H9 (cell line): ENCODE data around the gene PASK. TPM values are rescaled to one million over a fixed set of nuclear protein-coding genes. Genes with fewer than 3 reads are reported as not detected.

Experiments
- DNase-seq: peaks from one replicate; pipeline ENCODE4 v3.0.0-alpha.2; 2017
- H2AFZ ChIP-seq: one replicate; pipeline ENCODE4 v1.6.1; 2013; ENCODE audit warnings: mild to moderate bottlenecking, low read length, control low read depth, moderate library complexity
- H2AK5ac ChIP-seq: 2 replicates; pipeline ENCODE4 v1.6.1; 2013; ENCODE audit warnings: low read length, control low read depth, mixed read lengths; ENCODE audit not compliant: insufficient read length
- H2BK120ac ChIP-seq: one replicate; pipeline ENCODE4 v1.6.1; 2013; ENCODE audit warnings: low read depth, mild to moderate bottlenecking, low read length, control low read depth, inconsistent platforms; ENCODE audit not compliant: poor library complexity, severe bottlenecking
- H2BK12ac ChIP-seq: 2 replicates; pipeline ENCODE4 v1.6.1; 2013; ENCODE audit warnings: low read length, control low read depth, mixed read lengths, low read depth; ENCODE audit not compliant: insufficient read length
- H2BK15ac ChIP-seq: 2 replicates; pipeline ENCODE4 v1.6.1; 2013; ENCODE audit warnings: low read depth, low read length, control low read depth
- H2BK20ac ChIP-seq: one replicate; pipeline ENCODE4 v1.6.1; 2013; ENCODE audit warnings: low read depth, mild to moderate bottlenecking, low read length, control low read depth, inconsistent platforms; ENCODE audit not compliant: poor library complexity, severe bottlenecking
- H2BK5ac ChIP-seq: 2 replicates; pipeline ENCODE4 v1.6.1; 2013; ENCODE audit warnings: low read length, control low read depth, mixed read lengths; ENCODE audit not compliant: insufficient read length
- H3K14ac ChIP-seq: 2 replicates; pipeline ENCODE4 v1.6.1; 2013; ENCODE audit warnings: low read length, control low read depth; ENCODE audit not compliant: insufficient read depth
- H3K18ac ChIP-seq: 2 replicates; pipeline ENCODE4 v1.6.1; 2013; ENCODE audit warnings: low read depth, mild to moderate bottlenecking, mixed read lengths, low read length, control low read depth; ENCODE audit not compliant: insufficient read length
- H3K23ac ChIP-seq: 2 replicates; pipeline ENCODE4 v1.6.1; 2013; ENCODE audit warnings: low read length, control low read depth, mixed read lengths, low read depth; ENCODE audit not compliant: insufficient read length
- H3K23me2 ChIP-seq: 2 replicates; pipeline ENCODE4 v1.6.1; 2013; ENCODE audit warnings: low read depth, mild to moderate bottlenecking, mixed read lengths, low read length, control low read depth; ENCODE audit not compliant: insufficient read length, poor library complexity, severe bottlenecking
- H3K27ac ChIP-seq: 2 replicates; pipeline ENCODE4 v1.5.1; 2013; ENCODE audit warnings: low read length, control low read depth, mixed read lengths, low read depth; ENCODE audit not compliant: insufficient read length
- H3K27me3 ChIP-seq: 2 replicates; pipeline ENCODE4 v1.6.1; 2013; ENCODE audit warnings: low read length, control low read depth, inconsistent platforms; ENCODE audit not compliant: insufficient read depth
- H3K4ac ChIP-seq: 2 replicates; pipeline ENCODE4 v1.6.1; 2013; ENCODE audit warnings: low read depth, mild to moderate bottlenecking, control low read depth, inconsistent platforms, low read length, moderate library complexity
- H3K4me1 ChIP-seq: 2 replicates; pipeline ENCODE4 v1.6.1; 2013; ENCODE audit warnings: low read length, control low read depth, inconsistent platforms; ENCODE audit not compliant: insufficient read depth
- H3K4me2 ChIP-seq: 2 replicates; pipeline ENCODE4 v1.6.1; 2013; ENCODE audit warnings: low read length, control low read depth, mixed read lengths; ENCODE audit not compliant: insufficient read length, insufficient read depth
- H3K56ac ChIP-seq: 2 replicates; pipeline ENCODE4 v1.6.1; 2013; ENCODE audit warnings: low read depth, mild to moderate bottlenecking, mixed read lengths, low read length, control low read depth; ENCODE audit not compliant: insufficient read length
- H3K79me1 ChIP-seq: 2 replicates; pipeline ENCODE4 v1.6.1; 2013; ENCODE audit warnings: low read depth, mild to moderate bottlenecking, moderate library complexity, low read length, control low read depth, inconsistent platforms; ENCODE audit not compliant: insufficient read depth, poor library complexity, severe bottlenecking
- H3K79me2 ChIP-seq: 2 replicates; pipeline ENCODE4 v1.6.1; 2013; ENCODE audit warnings: low read length, control low read depth, inconsistent platforms; ENCODE audit not compliant: insufficient read depth
- H3K9ac ChIP-seq: 2 replicates; pipeline ENCODE4 v1.6.1; 2013; ENCODE audit warnings: low read length, control low read depth, mixed read lengths; ENCODE audit not compliant: insufficient read length; ENCODE audit errors: extremely low read depth
- H3K9me3 ChIP-seq: one replicate; pipeline ENCODE4 v1.6.1; 2013; ENCODE audit warnings: low read depth, low read length, inconsistent platforms; ENCODE audit not compliant: control insufficient read depth
- H3T11ph ChIP-seq: one replicate; pipeline ENCODE4 v1.6.1; 2013; ENCODE audit warnings: mild to moderate bottlenecking, low read length, control low read depth, inconsistent platforms
- H4K20me1 ChIP-seq: one replicate; pipeline ENCODE4 v1.6.1; 2013; ENCODE audit not compliant: control insufficient read depth, insufficient read length, insufficient read depth
- H4K5ac ChIP-seq: 2 replicates; pipeline ENCODE4 v1.6.1; 2013; ENCODE audit warnings: low read depth, mild to moderate bottlenecking, mixed read lengths, low read length, control low read depth; ENCODE audit not compliant: insufficient read length
- H4K8ac ChIP-seq: replicated peaks from 2 replicates; pipeline ENCODE4 v1.6.1; 2013; ENCODE audit warnings: low read length, control low read depth, mixed read lengths, low read depth; ENCODE audit not compliant: insufficient read length
- H4K91ac ChIP-seq: 2 replicates; pipeline ENCODE4 v1.6.1; 2013; ENCODE audit warnings: low read depth, mild to moderate bottlenecking, moderate library complexity, mixed read lengths, low read length, control low read depth; ENCODE audit not compliant: insufficient read length
- H3K27ac Mint-ChIP-seq, 3 experiments: 2 replicates in 2 of 3; 3 replicates in 1 of 3; pipeline ENCODE4 v1.8.0; 2020 to 2021; ENCODE audit warnings: mixed read lengths in 3 of 3, mild to moderate bottlenecking in 1 of 3, moderate library complexity in 1 of 3
- H3K27me3 Mint-ChIP-seq: 2 replicates; pipeline ENCODE4 v1.8.0; 2021; ENCODE audit warnings: low read depth, mild to moderate bottlenecking, moderate library complexity, mixed read lengths
- H3K36me3 Mint-ChIP-seq, 3 experiments: 2 replicates in 2 of 3; 3 replicates in 1 of 3; pipeline ENCODE4 v1.8.0; 2020 to 2021; ENCODE audit warnings: low read depth in 3 of 3, mixed read lengths in 3 of 3; ENCODE audit not compliant: insufficient read depth in 1 of 3
- H3K4me1 Mint-ChIP-seq, 2 experiments: 2 replicates each; pipeline ENCODE4 v1.8.0; 2020; ENCODE audit warnings: mixed read lengths in 2 of 2
- H3K4me3 Mint-ChIP-seq, 2 experiments: 2 replicates in 1 of 2; 3 replicates in 1 of 2; pipeline ENCODE4 v1.8.0; 2020 to 2021; ENCODE audit warnings: mild to moderate bottlenecking in 2 of 2, mixed read lengths in 2 of 2, moderate library complexity in 1 of 2
- H3K9me3 Mint-ChIP-seq, 2 experiments: 2 replicates in 1 of 2; 3 replicates in 1 of 2; pipeline ENCODE4 v1.8.0; 2020; ENCODE audit warnings: mild to moderate bottlenecking in 2 of 2, mixed read lengths in 2 of 2, moderate library complexity in 1 of 2
- WGBS: extraction: QIAGEN DNeasy Blood & Tissue Kit; methylation state at CpG from one replicate; pipeline ENCODE4 v1.1.7; 2013; ENCODE audit warnings: missing lambda C conversion rate, low lambda C conversion rate, mixed read lengths; ENCODE audit not compliant: insufficient read length; ENCODE audit errors: extremely low coverage; 5-methylcytosine and 5-hydroxymethylcytosine counted together
- total RNA-seq: library from RNA; stranded (reverse); gene quantifications from 2 replicates; pipeline ENCODE4 v1.2.1, GENCODE V29; 2021
- TF ChIP-seq, protein P1 (sequence below): fragments of 200-600 bp; sonication (generic); conservative IDR thresholded peaks from 3 replicates; pipeline ENCODE4 v1.8.0; 2021; ENCODE audit warnings: antibody characterized with exemption, mild to moderate bottlenecking

Gene PASK
- total RNA-seq, 1 experiment from 2014 or later: 68.0 TPM

DNA sequence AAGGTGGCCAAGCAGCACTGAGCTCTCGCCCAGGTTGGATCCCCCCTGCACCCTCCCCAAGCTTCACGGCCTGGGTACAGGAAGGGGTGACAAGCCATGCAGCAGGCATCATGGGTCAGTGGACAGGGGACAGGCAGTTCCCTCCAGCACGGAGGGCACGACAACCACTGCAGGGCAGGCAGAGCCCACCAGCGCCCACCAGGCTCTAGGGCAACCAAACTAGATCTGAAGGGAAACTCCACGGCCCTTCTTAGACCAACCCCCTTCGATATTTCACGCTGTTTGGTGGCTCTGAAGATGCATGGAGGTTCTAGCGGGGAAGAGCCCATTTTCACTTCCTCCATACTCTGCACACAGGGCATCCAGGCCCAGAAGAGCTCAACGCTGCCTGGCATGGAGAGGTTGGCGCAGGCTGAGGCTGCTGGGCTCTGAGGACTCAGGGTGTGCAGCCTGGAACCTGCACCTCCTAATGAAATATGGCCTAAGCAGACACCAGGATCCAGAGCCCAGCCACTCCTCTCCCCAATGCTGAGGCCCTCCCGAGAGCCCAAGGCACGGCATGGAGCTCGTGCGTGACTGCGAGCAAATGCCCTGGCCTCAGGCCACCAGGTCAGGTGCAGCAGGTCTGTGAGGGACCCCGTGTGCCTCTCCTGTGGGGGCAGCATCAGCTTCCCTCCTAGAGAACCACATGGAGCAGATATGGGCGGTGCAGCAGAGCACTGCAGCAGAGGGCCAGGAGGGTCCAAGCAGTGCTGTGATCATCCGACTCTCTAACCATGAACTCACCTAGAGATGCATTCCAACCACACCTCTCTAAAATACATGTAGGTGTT is 38.4 kb downstream of the PASK start:
- no peak overlapping the region for H4K5ac ChIP-seq
- no peak overlapping the region for H4K8ac ChIP-seq
- no peaks in the 10 kb centered on the region for H3K27me3 ChIP-seq
- TF ChIP-seq, protein P1, sequence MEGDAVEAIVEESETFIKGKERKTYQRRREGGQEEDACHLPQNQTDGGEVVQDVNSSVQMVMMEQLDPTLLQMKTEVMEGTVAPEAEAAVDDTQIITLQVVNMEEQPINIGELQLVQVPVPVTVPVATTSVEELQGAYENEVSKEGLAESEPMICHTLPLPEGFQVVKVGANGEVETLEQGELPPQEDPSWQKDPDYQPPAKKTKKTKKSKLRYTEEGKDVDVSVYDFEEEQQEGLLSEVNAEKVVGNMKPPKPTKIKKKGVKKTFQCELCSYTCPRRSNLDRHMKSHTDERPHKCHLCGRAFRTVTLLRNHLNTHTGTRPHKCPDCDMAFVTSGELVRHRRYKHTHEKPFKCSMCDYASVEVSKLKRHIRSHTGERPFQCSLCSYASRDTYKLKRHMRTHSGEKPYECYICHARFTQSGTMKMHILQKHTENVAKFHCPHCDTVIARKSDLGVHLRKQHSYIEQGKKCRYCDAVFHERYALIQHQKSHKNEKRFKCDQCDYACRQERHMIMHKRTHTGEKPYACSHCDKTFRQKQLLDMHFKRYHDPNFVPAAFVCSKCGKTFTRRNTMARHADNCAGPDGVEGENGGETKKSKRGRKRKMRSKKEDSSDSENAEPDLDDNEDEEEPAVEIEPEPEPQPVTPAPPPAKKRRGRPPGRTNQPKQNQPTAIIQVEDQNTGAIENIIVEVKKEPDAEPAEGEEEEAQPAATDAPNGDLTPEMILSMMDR: no peak
- no peak overlapping the region for H3K4me2 ChIP-seq
- no peak overlapping the region for H3T11ph ChIP-seq
- no CpG with 5 or more reads among the region's 19 CpGs for WGBS
- Mint-ChIP-seq H3K27me3 (no peaks in the 10 kb centered on the region), H3K4me1 (no peaks in the 10 kb centered on the region), H3K36me3 (peaks cover 3 to 49% (median 37%) of the 10 kb centered on the region in 3 experiments; a peak in 6 of 7 replicates), H3K9me3 (no peaks in the 10 kb centered on the region), H3K27ac (no peak overlapping the region), H3K4me3 (no peak overlapping the region)
- H3K79me2 ChIP-seq: no peaks in the 10 kb centered on the region
- H3K9me3 ChIP-seq: no peaks in the 10 kb centered on the region
- H3K23ac ChIP-seq: no peak overlapping the region
- no peaks in the 10 kb centered on the region for H3K79me1 ChIP-seq
- H3K18ac ChIP-seq: no peak overlapping the region
- H4K91ac ChIP-seq: no peak overlapping the region
- no peak overlapping the region for H2BK5ac ChIP-seq
- H2AK5ac ChIP-seq: no peak overlapping the region
- no peak overlapping the region for H3K9ac ChIP-seq
- DNase-seq: no peak
- no peak overlapping the region for H3K4ac ChIP-seq
- no peak overlapping the region for H2AFZ ChIP-seq
- no peak overlapping the region for H3K14ac ChIP-seq
- no peaks in the 10 kb centered on the region for H3K4me1 ChIP-seq
- H3K23me2 ChIP-seq: no peaks in the 10 kb centered on the region
- no peak overlapping the region for H3K27ac ChIP-seq
- no peak overlapping the region for H2BK12ac ChIP-seq
- H2BK20ac ChIP-seq: no peak overlapping the region
- H3K56ac ChIP-seq: no peak overlapping the region
- H2BK120ac ChIP-seq: no peak overlapping the region
- no peaks in the 10 kb centered on the region for H4K20me1 ChIP-seq
- no peak overlapping the region for H2BK15ac ChIP-seq
